ENCODE results near the gene PCNX2. TPM values are rescaled to one million over a fixed set of nuclear protein-coding genes. Genes with fewer than 3 reads are reported as not detected.

Gene PCNX2
- total RNA-seq, 1 experiment from 2014 or later, result 9.1 TPM

GRCh38 chr1:233140499-233140898, 155.0 kb downstream of the PCNX2 start:
- H3K27me3 ChIP-seq (replicated peaks; ENCODE audit: insufficient read depth, low read depth, low read length, poor library complexity), result no peaks in the 10 kb centered on the region
- ChIA-PET POLR2A (ENCODE audit: low non-redundant PET) (no interaction called here), CTCF (no interaction called here)
- no peak for DNase-seq (ENCODE audit: low spot score)
- no peak for TF ChIP-seq EZH2 (IDR thresholded peaks at IDR 0.05; ENCODE audit: borderline replicate concordance, low read depth, low read length, poor library complexity, severe bottlenecking)
- no peak for TF ChIP-seq CTCF (conservative IDR thresholded peaks at IDR 0.05; ENCODE audit: low read depth, low read length)
- intact Hi-C loops (cut with micrococcal nuclease; ENCODE audit: unreplicated experiment), result no loop called here
- H3K36me3 ChIP-seq (ENCODE audit: insufficient read depth, low read length, poor library complexity, severe bottlenecking), result no peaks in the 10 kb centered on the region
- no peak overlapping the region for H3K4me3 ChIP-seq (ENCODE audit: low read depth, low read length, poor library complexity, severe bottlenecking)
- no TSS peak for BruUV-seq (replicated peaks)
- H3K4me1 ChIP-seq (ENCODE audit: insufficient read depth, low read length, poor library complexity, severe bottlenecking), result peaks cover 3% of the 10 kb centered on the region
- H3K9me3 ChIP-seq (ENCODE audit: low read depth, low read length, poor library complexity, severe bottlenecking), result no peaks in the 10 kb centered on the region
- no peak overlapping the region for H3K27ac ChIP-seq (ENCODE audit: low read depth, low read length, poor library complexity, severe bottlenecking)

GRCh38 chr1:233138788-233139585, 156.5 kb downstream of the PCNX2 start:
- no peak for TF ChIP-seq EZH2 (IDR thresholded peaks at IDR 0.05; ENCODE audit: borderline replicate concordance, low read depth, low read length, poor library complexity, severe bottlenecking)
- no peak for TF ChIP-seq CTCF (conservative IDR thresholded peaks at IDR 0.05; ENCODE audit: low read depth, low read length)
- Histone ChIP-seq H3K4me3 (ENCODE audit: low read depth, low read length, poor library complexity, severe bottlenecking) (no peak overlapping the region), H3K36me3 (ENCODE audit: insufficient read depth, low read length, poor library complexity, severe bottlenecking) (no peaks in the 10 kb centered on the region), H3K4me1 (ENCODE audit: insufficient read depth, low read length, poor library complexity, severe bottlenecking) (peaks cover 3% of the 10 kb centered on the region), H3K27me3 (replicated peaks; ENCODE audit: insufficient read depth, low read depth, low read length, poor library complexity) (no peaks in the 10 kb centered on the region), H3K27ac (ENCODE audit: low read depth, low read length, poor library complexity, severe bottlenecking) (no peak overlapping the region), H3K9me3 (ENCODE audit: low read depth, low read length, poor library complexity, severe bottlenecking) (no peaks in the 10 kb centered on the region)
- CTCF ChIA-PET, result no interaction called here
- peak; percentile 80 for DNase-seq (ENCODE audit: low spot score)
- no TSS peak for BruUV-seq (replicated peaks)
- intact Hi-C loops (cut with micrococcal nuclease; ENCODE audit: unreplicated experiment), result loop anchor here (1.0 kb wide), 1 partner anchor 26 kb away; no protein-coding TSS in a partner anchor
- POLR2A ChIA-PET (ENCODE audit: low non-redundant PET), result no interaction called here

- intact Hi-C loops (cut with micrococcal nuclease; ENCODE audit: unreplicated experiment), result no loop called here
- Histone ChIP-seq H3K36me3 (ENCODE audit: insufficient read depth, low read length, poor library complexity, severe bottlenecking) (no peaks in the 10 kb centered on the region), H3K4me3 (ENCODE audit: low read depth, low read length, poor library complexity, severe bottlenecking) (no peak overlapping the region), H3K27me3 (replicated peaks; ENCODE audit: insufficient read depth, low read depth, low read length, poor library complexity) (no peaks in the 10 kb centered on the region), H3K9me3 (ENCODE audit: low read depth, low read length, poor library complexity, severe bottlenecking) (no peaks in the 10 kb centered on the region), H3K4me1 (ENCODE audit: insufficient read depth, low read length, poor library complexity, severe bottlenecking) (no peaks in the 10 kb centered on the region), H3K27ac (ENCODE audit: low read depth, low read length, poor library complexity, severe bottlenecking) (no peak overlapping the region)
- CTCF ChIA-PET, result no interaction called here
- no TSS peak for BruUV-seq (replicated peaks)
- TF ChIP-seq CTCF (conservative IDR thresholded peaks at IDR 0.05; ENCODE audit: low read depth, low read length) (no peak), EZH2 (IDR thresholded peaks at IDR 0.05; ENCODE audit: borderline replicate concordance, low read depth, low read length, poor library complexity, severe bottlenecking) (no peak)
- POLR2A ChIA-PET (ENCODE audit: low non-redundant PET), result no interaction called here
- no peak for DNase-seq (ENCODE audit: low spot score)
Measured at GRCh38 chr1:233135833-233136232, 159.7 kb downstream of the PCNX2 start.
